Esophagus (tissue), 2 donors: Measurements from ENCODE around the gene SHROOM3. TPM values are rescaled to one million over a fixed set of nuclear protein-coding genes. Genes with fewer than 3 reads are reported as not detected.

Experiments used
- H3K27ac ChIP-seq, 2 donors: one replicate each; pipeline ENCODE4 v1.5.1; 2013; ENCODE audit warnings: low read depth in 2 of 2, mild to moderate bottlenecking in 2 of 2, inconsistent platforms in 1 of 2, low read length in 1 of 2, moderate library complexity in 1 of 2
- H3K27me3 ChIP-seq, 2 donors: one replicate each; pipeline ENCODE4 v1.6.1; 2013; ENCODE audit warnings: low read length in 2 of 2, control low read depth in 1 of 2, mild to moderate bottlenecking in 1 of 2; ENCODE audit not compliant: insufficient read depth in 2 of 2, control insufficient read depth in 1 of 2
- H3K36me3 ChIP-seq, 2 donors: one replicate each; pipeline ENCODE4 v1.6.1; 2013; ENCODE audit warnings: low read length in 1 of 2; ENCODE audit not compliant: control insufficient read depth in 2 of 2, insufficient read depth in 2 of 2
- H3K4me1 ChIP-seq, 2 donors: one replicate each; pipeline ENCODE4 v1.6.1; 2013; ENCODE audit warnings: low read length in 1 of 2; ENCODE audit not compliant: control insufficient read depth in 2 of 2, insufficient read depth in 2 of 2
- H3K4me3 ChIP-seq, 2 donors: one replicate each; pipeline ENCODE4 v1.5.1; 2013; ENCODE audit warnings: low read length in 2 of 2, mild to moderate bottlenecking in 2 of 2, low read depth in 1 of 2, moderate library complexity in 1 of 2
- H3K9me3 ChIP-seq, 2 donors: one replicate each; pipeline ENCODE4 v1.6.1; 2013; ENCODE audit warnings: mild to moderate bottlenecking in 2 of 2, low read depth in 1 of 2, low read length in 1 of 2, moderate library complexity in 1 of 2; ENCODE audit not compliant: control insufficient read depth in 2 of 2, insufficient read depth in 1 of 2
- WGBS, 2 donors: extraction: QIAGEN DNeasy Blood & Tissue Kit; methylation state at CpG; one replicate each; pipeline ENCODE4 v1.1.7; 2013; 5-methylcytosine and 5-hydroxymethylcytosine counted together
- polyA plus RNA-seq, 2 donors: library from polyadenylated mRNA; stranded (reverse); fragments of 200-250 nt; gene quantifications; one replicate each; pipeline ENCODE4 v1.2.3, GENCODE V29; 2013
- donor health status: healthy with polysubstance abuse.
- donor health status: Bipolar disorder and iron deficiency.

SHROOM3 gene
- polyA plus RNA-seq, 2 donors: 14.2 to 15.3 TPM

GRCh38 chr4:76637712-76638361 is 202.8 kb downstream of the SHROOM3 start:
- Histone ChIP-seq H3K4me1 (no peaks in the 10 kb centered on the region), H3K36me3 (no peaks in the 10 kb centered on the region), H3K27me3 (no peaks in the 10 kb centered on the region), H3K27ac (peak overlapping the region; percentile 13 to 72), H3K4me3 (no peak overlapping the region), H3K9me3 (no peaks in the 10 kb centered on the region)
- WGBS, 2 donors: 47 to 58% methylated on average over 5 of the region's 5 CpGs

GRCh38 chr4:76639288-76639687 is 204.3 kb downstream of the SHROOM3 start:
- Histone ChIP-seq H3K9me3 (no peaks in the 10 kb centered on the region), H3K36me3 (no peaks in the 10 kb centered on the region), H3K27me3 (no peaks in the 10 kb centered on the region), H3K4me1 (no peaks in the 10 kb centered on the region), H3K27ac (peak overlapping the region; percentile 12 to 59), H3K4me3 (peak overlapping the region; percentile 28 to 53)
- 56 to 62% methylated on average over 4 of the region's 4 CpGs for WGBS, 2 donors

GRCh38 chr4:76640353-76640910 is 205.4 kb downstream of the SHROOM3 start:
- Histone ChIP-seq H3K27ac (peak overlapping the region; percentile 49 to 74), H3K27me3 (no peaks in the 10 kb centered on the region)
- WGBS, 2 donors: 44 to 61% methylated on average over 6 of the region's 6 CpGs

GRCh38 chr4:76641351-76641750 is 206.3 kb downstream of the SHROOM3 start:
- WGBS, 2 donors: 51 to 76% methylated on average over 4 of the region's 4 CpGs
- no peaks in the 10 kb centered on the region for H3K36me3 ChIP-seq
- H3K4me3 ChIP-seq: peak overlapping the region; percentile 8 to 53

More at GRCh38 chr4:76640353-76640910, 205.4 kb downstream of the SHROOM3 start:
- Histone ChIP-seq H3K9me3 (no peaks in the 10 kb centered on the region), H3K4me1 (peaks cover 0 to 3% of the 10 kb centered on the region in 2 donors), H3K36me3 (no peaks in the 10 kb centered on the region), H3K4me3 (peak overlapping the region; percentile 17 to 53)

GRCh38 chr4:76641758-76642157 is 206.7 kb downstream of the SHROOM3 start:
- no peaks in the 10 kb centered on the region for H3K9me3 ChIP-seq
- peaks cover 0 to 3% of the 10 kb centered on the region in 2 donors for H3K4me1 ChIP-seq
- H3K27ac ChIP-seq: peak overlapping the region; percentile 67 to 68
- peak overlapping the region; percentile 8 to 53 for H3K4me3 ChIP-seq
- no peaks in the 10 kb centered on the region for H3K36me3 ChIP-seq
- no peaks in the 10 kb centered on the region for H3K27me3 ChIP-seq
- 61 to 69% methylated on average over 2 of the region's 2 CpGs for WGBS, 2 donors

More at GRCh38 chr4:76641351-76641750, 206.3 kb downstream of the SHROOM3 start:
- peak overlapping the region; percentile 67 to 68 for H3K27ac ChIP-seq
- no peaks in the 10 kb centered on the region for H3K27me3 ChIP-seq
- H3K4me1 ChIP-seq: peaks cover 0 to 3% of the 10 kb centered on the region in 2 donors
- H3K9me3 ChIP-seq: no peaks in the 10 kb centered on the region

GRCh38 chr4:76644831-76645485 is 209.9 kb downstream of the SHROOM3 start:
- no peak overlapping the region for H3K4me3 ChIP-seq
- WGBS, 2 donors: 82 to 83% methylated on average over 8 of the region's 8 CpGs
- no peaks in the 10 kb centered on the region for H3K9me3 ChIP-seq

GRCh38 chr4:76649086-76649485 is 214.1 kb downstream of the SHROOM3 start:
- H3K9me3 ChIP-seq: no peaks in the 10 kb centered on the region
- no peaks in the 10 kb centered on the region for H3K27me3 ChIP-seq
- no peaks in the 10 kb centered on the region for H3K36me3 ChIP-seq
- H3K27ac ChIP-seq: no peak overlapping the region
- no peak overlapping the region for H3K4me3 ChIP-seq
- peaks cover 0 to 3% of the 10 kb centered on the region in 2 donors for H3K4me1 ChIP-seq
- WGBS, 2 donors: 90 to 95% methylated on average over 1 of the region's 1 CpG

More at GRCh38 chr4:76644831-76645485, 209.9 kb downstream of the SHROOM3 start:
- peaks cover 0 to 3% of the 10 kb centered on the region in 2 donors for H3K4me1 ChIP-seq
- H3K27me3 ChIP-seq: no peaks in the 10 kb centered on the region
- H3K27ac ChIP-seq: no peak overlapping the region
- H3K36me3 ChIP-seq: no peaks in the 10 kb centered on the region

- H3K27me3 ChIP-seq: no peaks in the 10 kb centered on the region
- H3K36me3 ChIP-seq: no peaks in the 10 kb centered on the region
- no peaks in the 10 kb centered on the region for H3K9me3 ChIP-seq
- H3K4me1 ChIP-seq: no peaks in the 10 kb centered on the region
- WGBS, 2 donors: 76 to 80% methylated on average over 2 of the region's 2 CpGs
- H3K4me3 ChIP-seq: no peak overlapping the region
- no peak overlapping the region for H3K27ac ChIP-seq
Observed at GRCh38 chr4:76651616-76652015, 216.6 kb downstream of the SHROOM3 start.

GRCh38 chr4:76652389-76652788 is 217.4 kb downstream of the SHROOM3 start:
- Histone ChIP-seq H3K4me1 (no peaks in the 10 kb centered on the region), H3K27ac (no peak overlapping the region), H3K36me3 (no peaks in the 10 kb centered on the region), H3K9me3 (no peaks in the 10 kb centered on the region), H3K27me3 (no peaks in the 10 kb centered on the region), H3K4me3 (no peak overlapping the region)
- WGBS, 2 donors: 78 to 87% methylated on average over 1 of the region's 1 CpG
